BLaER1 treated with 17β-estradiol and CSF1 and Interleukin-3, amounts not matched to agents 10 nM and 100 nM (cell line): ENCODE data around the gene THBS4.

ENCODE experiments used
- H3K27ac ChIP-seq, 11 experiments: shearing (Covaris generic); formaldehyde crosslinking; 2 replicates each; pipeline ENCODE4 v1.8.1; 2022
- H3K27me3 ChIP-seq, 11 experiments: shearing (Covaris generic); formaldehyde crosslinking; 2 replicates each; pipeline ENCODE4 v1.8.1; 2022
- H3K36me3 ChIP-seq, 11 experiments: shearing (Covaris generic); formaldehyde crosslinking; 2 replicates each; pipeline ENCODE4 v1.8.1; 2022
- H3K4me1 ChIP-seq, 10 experiments: shearing (Covaris generic); formaldehyde crosslinking; 2 replicates each; pipeline ENCODE4 v1.8.1; 2022
- H3K4me2 ChIP-seq, 11 experiments: shearing (Covaris generic); formaldehyde crosslinking; 2 replicates each; pipeline ENCODE4 v1.8.1; 2022
- H3K4me3 ChIP-seq, 10 experiments: shearing (Covaris generic); formaldehyde crosslinking; 2 replicates each; pipeline ENCODE4 v1.8.1; 2022
- H3K9ac ChIP-seq, 11 experiments: shearing (Covaris generic); formaldehyde crosslinking; 2 replicates each; pipeline ENCODE4 v1.8.1; 2022
- H3K9me3 ChIP-seq, 11 experiments: shearing (Covaris generic); formaldehyde crosslinking; replicated peaks in 1 of 11; 2 replicates each; pipeline ENCODE4 v1.8.1; 2022
- H4K20me1 ChIP-seq, 11 experiments: shearing (Covaris generic); formaldehyde crosslinking; 2 replicates each; pipeline ENCODE4 v1.8.1; 2022
- Cebpa-rat ChIP-seq, 11 experiments: shearing (Covaris generic); IDR thresholded peaks; 2 replicates each; pipeline ENCODE4 v1.8.1; 2022

The THBS4 gene

GRCh38 chr5:80069251-80069800 lies 34.2 kb downstream of the THBS4 start:
- no peak for TF ChIP-seq Cebpa-rat (IDR thresholded peaks at IDR 0.05)
- Histone ChIP-seq H3K27ac (peak overlapping the region in 10 of 11 experiments; percentile 43 to 77 (median 69); a peak in 19 of 22 replicates), H3K9me3 (no peaks in the 10 kb centered on the region; a peak in 2 of 22 replicates), H3K36me3 (peaks cover 0 to 10% (median 0%) of the 10 kb centered on the region in 11 experiments; a peak in 2 of 22 replicates), H3K4me3 (peak overlapping the region in 4 of 10 experiments; percentile 1 to 43 (median 30); a peak in 2 of 20 replicates), H4K20me1 (no peaks in the 10 kb centered on the region), H3K4me2 (peak overlapping the region; percentile 66 to 95 (median 83)), H3K4me1 (peaks cover 41 to 67% (median 49%) of the 10 kb centered on the region in 10 experiments), H3K9ac (peak overlapping the region in 10 of 11 experiments; percentile 16 to 65 (median 48); a peak in 17 of 22 replicates), H3K27me3 (no peaks in the 10 kb centered on the region)

- H3K9ac ChIP-seq, result peak overlapping the region in 10 of 11 experiments; percentile 16 to 65 (median 48); a peak in 17 of 22 replicates
- H3K4me3 ChIP-seq, result peak overlapping the region in 8 of 10 experiments; percentile 1 to 43 (median 32); a peak in 12 of 20 replicates
- H3K4me2 ChIP-seq, result peak overlapping the region; percentile 66 to 95 (median 83)
Measured at GRCh38 chr5:80069918-80070318, 34.8 kb downstream of the THBS4 start.

GRCh38 chr5:80070338-80071056 lies 35.3 kb downstream of the THBS4 start:
- no peaks in the 10 kb centered on the region for H3K27me3 ChIP-seq
- peaks cover 41 to 68% (median 49%) of the 10 kb centered on the region in 10 experiments for H3K4me1 ChIP-seq
- H3K4me2 ChIP-seq, result peak overlapping the region; percentile 66 to 95 (median 83)
- H3K27ac ChIP-seq, result peak overlapping the region in 10 of 11 experiments; percentile 43 to 77 (median 69); a peak in 20 of 22 replicates
- TF ChIP-seq Cebpa-rat (IDR thresholded peaks at IDR 0.05), result no peak
- H3K9ac ChIP-seq, result peak overlapping the region in 10 of 11 experiments; percentile 16 to 65 (median 48); a peak in 17 of 22 replicates
- H3K4me3 ChIP-seq, result peak overlapping the region in 8 of 10 experiments; percentile 1 to 43 (median 32); a peak in 12 of 20 replicates
- H3K9me3 ChIP-seq, result no peaks in the 10 kb centered on the region
- peaks cover 0 to 10% (median 0%) of the 10 kb centered on the region in 11 experiments; a peak in 2 of 22 replicates for H3K36me3 ChIP-seq
- no peaks in the 10 kb centered on the region for H4K20me1 ChIP-seq

More at GRCh38 chr5:80069918-80070318, 34.8 kb downstream of the THBS4 start:
- Histone ChIP-seq H4K20me1 (no peaks in the 10 kb centered on the region), H3K27ac (peak overlapping the region in 10 of 11 experiments; percentile 43 to 77 (median 69); a peak in 20 of 22 replicates), H3K27me3 (no peaks in the 10 kb centered on the region), H3K9me3 (no peaks in the 10 kb centered on the region), H3K36me3 (peaks cover 0 to 10% (median 0%) of the 10 kb centered on the region in 11 experiments; a peak in 2 of 22 replicates), H3K4me1 (peaks cover 41 to 68% (median 49%) of the 10 kb centered on the region in 10 experiments)
- no peak for TF ChIP-seq Cebpa-rat (IDR thresholded peaks at IDR 0.05)

DNA sequence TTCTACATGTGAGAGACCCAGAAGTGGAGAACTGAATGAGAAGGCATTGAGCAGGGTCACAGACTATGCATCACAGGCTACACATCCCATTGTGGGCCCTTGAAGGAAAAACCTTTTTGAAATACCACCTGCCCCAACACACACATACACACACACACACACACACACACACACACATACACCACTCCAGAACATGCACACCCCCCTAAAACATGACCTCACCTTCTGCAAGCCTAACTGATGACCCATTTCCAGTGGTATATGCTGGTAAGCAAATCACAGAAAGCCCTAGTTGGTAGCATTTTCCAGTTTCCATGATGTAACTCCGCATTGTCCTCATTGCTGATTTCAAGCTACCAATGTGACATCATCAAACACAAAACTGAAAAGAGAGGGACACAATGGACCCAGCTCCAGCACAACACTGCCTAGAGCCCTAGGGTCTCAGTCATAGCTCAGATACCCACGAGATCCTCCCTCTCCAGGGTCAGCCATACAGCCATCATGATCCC lies 36.4 kb downstream of the THBS4 start:
- Histone ChIP-seq H3K36me3 (peaks cover 0 to 10% (median 0%) of the 10 kb centered on the region in 11 experiments; a peak in 2 of 22 replicates), H3K4me2 (peak overlapping the region in 9 of 11 experiments; percentile 66 to 95 (median 84); a peak in 18 of 22 replicates), H3K27me3 (no peaks in the 10 kb centered on the region), H3K4me1 (peaks cover 41 to 71% (median 52%) of the 10 kb centered on the region in 10 experiments), H3K4me3 (no peak overlapping the region), H3K27ac (peak overlapping the region in 2 of 11 experiments; percentile 15 to 71; a peak in 1 of 22 replicates), H3K9me3 (no peaks in the 10 kb centered on the region), H3K9ac (no peak overlapping the region), H4K20me1 (no peaks in the 10 kb centered on the region)
- TF ChIP-seq Cebpa-rat (IDR thresholded peaks at IDR 0.05), result no peak

- Histone ChIP-seq H3K4me2 (peak overlapping the region in 3 of 11 experiments; percentile 87 to 95 (median 91); a peak in 5 of 22 replicates), H3K4me3 (no peak overlapping the region)
Measured at GRCh38 chr5:80072103-80073073, 37.2 kb downstream of the THBS4 start.

GRCh38 chr5:80076131-80077050 lies 41.2 kb downstream of the THBS4 start:
- peaks cover 0 to 27% (median 6%) of the 10 kb centered on the region in 11 experiments; a peak in 8 of 22 replicates for H3K36me3 ChIP-seq
- peaks cover 0 to 4% (median 0%) of the 10 kb centered on the region in 11 experiments; a peak in 1 of 22 replicates for H3K9me3 ChIP-seq
- TF ChIP-seq Cebpa-rat (IDR thresholded peaks at IDR 0.05), result no peak
- no peak overlapping the region for H3K4me3 ChIP-seq
- peak overlapping the region in 3 of 11 experiments; percentile 8 to 33 (median 26); a peak in 3 of 22 replicates for H3K4me2 ChIP-seq
- H3K27ac ChIP-seq, result no peak overlapping the region
- H3K4me1 ChIP-seq, result peaks cover 0 to 32% (median 11%) of the 10 kb centered on the region in 10 experiments; a peak in 17 of 20 replicates
- H3K9ac ChIP-seq, result no peak overlapping the region
- H3K27me3 ChIP-seq, result no peaks in the 10 kb centered on the region
- no peaks in the 10 kb centered on the region for H4K20me1 ChIP-seq

More at GRCh38 chr5:80072103-80073073, 37.2 kb downstream of the THBS4 start:
- no peaks in the 10 kb centered on the region for H4K20me1 ChIP-seq
- no peak for TF ChIP-seq Cebpa-rat (IDR thresholded peaks at IDR 0.05)
- no peaks in the 10 kb centered on the region for H3K9me3 ChIP-seq
- peaks cover 40 to 70% (median 51%) of the 10 kb centered on the region in 10 experiments for H3K4me1 ChIP-seq
- no peak overlapping the region for H3K9ac ChIP-seq
- no peak overlapping the region for H3K27ac ChIP-seq
- peaks cover 0 to 10% (median 0%) of the 10 kb centered on the region in 11 experiments; a peak in 3 of 22 replicates for H3K36me3 ChIP-seq
- no peaks in the 10 kb centered on the region for H3K27me3 ChIP-seq

DNA sequence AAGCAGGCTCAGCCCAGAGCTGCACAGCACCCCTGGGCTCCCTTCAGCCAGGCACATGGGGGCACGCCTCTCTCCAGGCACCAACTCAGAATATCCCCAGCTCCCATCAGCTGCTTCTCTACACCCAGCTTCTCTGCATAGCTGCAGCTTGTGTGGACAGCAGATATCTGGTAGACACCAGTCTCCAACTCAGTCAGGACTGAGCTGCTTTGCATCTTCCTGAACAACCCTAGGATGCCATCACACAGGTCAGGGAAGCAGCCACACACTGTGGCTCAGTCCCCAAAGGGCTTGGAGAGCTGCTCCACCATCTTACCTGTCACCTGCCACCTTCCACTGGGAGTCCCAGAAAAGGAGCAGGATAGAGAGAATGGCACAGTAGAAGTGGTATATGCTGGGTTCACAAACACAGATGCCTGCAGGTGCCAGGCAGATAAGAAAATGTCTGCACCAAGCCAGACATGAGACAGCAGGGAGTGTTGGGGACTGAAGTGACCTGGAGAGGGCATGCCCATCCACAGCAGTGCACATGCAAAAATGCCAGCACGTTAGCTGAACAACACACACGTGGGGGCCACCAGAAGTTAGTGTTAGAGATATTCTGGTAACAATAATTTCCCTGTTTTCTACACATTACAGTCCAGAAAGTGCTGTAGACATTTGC lies 42.0 kb downstream of the THBS4 start:
- Histone ChIP-seq H3K4me3 (no peak overlapping the region), H3K27me3 (no peaks in the 10 kb centered on the region), H4K20me1 (no peaks in the 10 kb centered on the region), H3K4me1 (peaks cover 0 to 30% (median 5%) of the 10 kb centered on the region in 10 experiments; a peak in 6 of 20 replicates), H3K9me3 (peaks cover 0 to 4% (median 0%) of the 10 kb centered on the region in 11 experiments; a peak in 1 of 22 replicates), H3K36me3 (peaks cover 0 to 27% (median 12%) of the 10 kb centered on the region in 11 experiments; a peak in 9 of 22 replicates), H3K4me2 (peak overlapping the region in 2 of 11 experiments; percentile 8 to 33; a peak in 1 of 22 replicates), H3K9ac (no peak overlapping the region), H3K27ac (no peak overlapping the region)
- TF ChIP-seq Cebpa-rat (IDR thresholded peaks at IDR 0.05), result no peak
